NOMO-1 treated with dmso at 0.1 percent for 144 hours (cell line): Measurements from ENCODE around the gene NUDT2.

Experiments used
- DNase-seq: peaks from one replicate; lab custom pipeline; 2025; ENCODE audit not compliant: unreplicated experiment; lab: John Stamatoyannopoulos, UW

NUDT2 gene

DNA sequence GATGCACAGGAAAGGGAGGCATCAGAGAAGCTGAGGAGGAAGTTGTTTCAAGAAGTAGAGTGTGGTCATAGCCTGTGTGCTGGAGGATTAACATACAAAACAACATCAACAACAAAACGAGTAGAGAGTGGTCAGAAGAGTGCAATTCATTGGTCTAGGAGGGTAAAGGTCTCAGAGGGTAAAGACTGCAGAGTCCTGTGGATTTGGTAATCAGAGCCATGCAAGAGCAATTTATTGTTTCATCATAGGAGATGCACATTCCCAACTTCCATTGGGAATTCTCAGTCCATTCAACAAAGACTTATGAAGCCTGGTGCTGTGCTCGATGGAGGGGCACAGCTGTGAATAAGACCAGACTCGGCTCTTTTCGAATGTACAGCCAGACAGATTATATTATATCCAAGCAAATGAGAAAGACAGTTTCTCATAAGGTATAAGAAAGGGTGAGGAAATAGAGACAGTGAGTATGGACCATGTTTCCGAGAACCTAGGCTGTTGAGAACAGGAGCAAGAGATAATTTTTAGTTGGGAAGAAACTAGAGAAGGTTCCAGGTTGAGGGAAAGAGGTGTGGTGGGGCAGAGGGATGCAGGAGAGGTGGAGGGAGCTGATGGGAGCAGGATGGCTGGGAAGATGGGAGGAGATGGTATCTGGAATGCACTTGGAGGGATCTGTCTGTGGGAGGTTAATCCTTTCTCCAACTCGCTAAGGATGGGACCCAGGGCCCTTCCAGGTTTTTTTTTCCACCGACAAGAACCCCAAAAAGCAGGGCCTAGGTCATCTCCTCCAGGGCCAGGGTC lies 55.2 kb downstream of the NUDT2 start:
- no peak for DNase-seq

DNA sequence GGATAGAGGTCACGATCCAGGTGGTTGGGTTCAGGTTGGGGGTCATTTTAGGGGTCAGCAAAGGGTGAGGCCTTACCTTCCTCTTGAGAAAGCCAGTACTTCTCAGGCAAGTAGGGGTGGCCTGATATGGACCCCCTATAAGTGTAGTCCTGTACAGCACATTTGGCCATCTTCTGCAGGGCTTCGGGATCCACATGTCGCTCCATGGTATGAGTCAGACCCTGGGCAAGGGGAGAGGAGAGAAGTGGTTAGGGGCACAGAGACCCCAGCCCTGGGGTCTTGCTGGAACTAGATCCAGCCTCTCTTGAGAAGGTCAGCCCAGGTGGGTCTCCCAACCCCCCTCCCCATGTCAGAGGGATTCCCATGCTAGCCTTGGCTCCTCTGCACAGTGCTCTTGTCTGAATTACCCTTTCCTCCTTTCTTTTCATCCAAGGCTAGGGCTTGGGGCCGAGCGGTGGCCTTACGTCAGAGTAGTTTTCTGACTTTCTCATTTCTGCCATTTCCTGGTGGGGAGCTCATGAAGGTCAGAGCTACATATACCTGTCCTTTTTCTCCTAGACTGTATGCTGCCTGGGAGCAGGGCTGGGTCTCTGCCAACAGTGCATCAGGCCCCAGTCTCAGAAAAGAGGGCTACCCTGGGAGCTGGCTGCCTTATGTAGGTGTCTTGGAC lies 56.3 kb downstream of the NUDT2 start:
- DNase-seq = no peak

DNA sequence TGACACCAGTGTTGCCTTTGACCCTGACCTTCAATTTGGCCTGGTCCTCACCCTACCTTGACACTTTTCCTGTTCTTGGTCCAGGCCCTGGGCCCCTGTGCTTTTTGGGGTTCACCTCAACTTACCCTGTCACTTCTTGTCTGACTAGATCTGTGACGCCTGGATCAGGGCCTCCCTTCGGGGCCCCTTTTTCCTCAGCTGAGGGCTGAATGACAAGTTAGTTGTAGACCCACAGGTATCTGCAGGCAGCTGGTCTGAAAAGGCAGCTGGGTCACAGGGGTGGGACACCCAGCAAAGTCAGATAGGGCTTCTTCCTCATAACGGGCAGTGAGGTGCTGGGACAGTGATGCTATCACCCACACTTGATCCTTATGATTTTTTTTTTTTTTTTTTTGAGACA lies 57.3 kb downstream of the NUDT2 start:
- no peak for DNase-seq

DNA sequence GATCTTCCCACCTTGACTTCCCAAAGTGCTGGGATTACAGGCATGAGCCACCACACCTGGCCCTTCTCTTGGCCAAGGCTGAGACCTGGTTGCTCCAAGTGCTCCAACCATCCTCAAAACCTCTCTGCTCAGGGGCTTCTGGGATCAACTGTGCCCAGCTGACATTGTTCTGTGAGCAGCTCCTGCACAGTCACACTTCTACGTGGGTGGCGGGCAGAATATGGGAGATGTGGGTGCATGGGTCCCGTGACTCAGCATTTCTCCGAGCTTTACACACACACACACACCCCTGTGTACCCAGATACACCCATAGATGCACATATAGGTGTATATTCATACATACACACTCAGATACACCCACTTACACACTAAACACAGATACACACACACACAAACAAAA lies 57.9 kb downstream of the NUDT2 start:
- DNase-seq = no peak

DNA sequence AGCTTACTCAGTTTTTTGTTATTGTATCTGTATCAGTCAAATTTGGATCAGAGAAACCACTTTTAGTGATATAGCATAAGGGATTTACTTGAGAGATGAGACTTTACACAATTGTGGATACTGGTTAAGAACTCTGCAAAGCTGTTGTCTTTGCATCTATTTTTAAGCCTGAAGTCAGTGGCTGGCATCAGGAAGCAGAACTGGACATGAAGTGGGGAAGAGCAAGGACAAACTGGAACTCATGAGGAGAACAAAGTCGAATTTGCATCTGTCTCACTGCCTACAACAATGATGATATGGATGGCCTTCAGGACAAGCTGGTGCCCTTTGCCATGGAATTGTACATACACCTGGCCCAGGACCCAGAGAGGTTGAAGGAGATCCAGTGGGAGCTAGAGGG lies 63.1 kb downstream of the NUDT2 start:
- DNase-seq = no peak
